HPDE6-E6E7 (cell line): ENCODE data around the gene IGLL5.
"Not testable (repeated sequence)": the region's sequence is repeated elsewhere in the genome, so short reads cannot be mapped to it uniquely, and the experiment has no call there.

Experiments used
- DNase-seq: peaks from one replicate; pipeline ENCODE4 v3.0.0; 2011; ENCODE audit warnings: missing footprints; ENCODE audit errors: extremely low spot score

IGLL5 gene

GRCh38 chr22:22914726-22915669, 27.4 kb downstream of the IGLL5 start:
- DNase-seq: no peak

- no peak for DNase-seq
These were observed 28.0 kb downstream of the IGLL5 start for GRCh38 chr22:22915670-22916035.

- no peak for DNase-seq
These were observed 28.8 kb downstream of the IGLL5 start for GRCh38 chr22:22916215-22916951.

- no peak for DNase-seq
These were observed 29.3 kb downstream of the IGLL5 start for GRCh38 chr22:22916952-22917290.

- no peak for DNase-seq
These were observed 29.8 kb downstream of the IGLL5 start for GRCh38 chr22:22917377-22917776.

- no peak for DNase-seq
These were observed 30.8 kb downstream of the IGLL5 start for GRCh38 chr22:22918297-22918965.

- no peak for DNase-seq
These were observed 31.4 kb downstream of the IGLL5 start for GRCh38 chr22:22919041-22919440.

- no peak for DNase-seq
These were observed 32.6 kb downstream of the IGLL5 start for GRCh38 chr22:22920104-22920654.

GRCh38 chr22:22920910-22921550, 33.4 kb downstream of the IGLL5 start:
- DNase-seq: no peak

GRCh38 chr22:22921575-22921974, 34.0 kb downstream of the IGLL5 start:
- no peak for DNase-seq

GRCh38 chr22:22922092-22922953, 34.7 kb downstream of the IGLL5 start:
- DNase-seq: not testable (repeated sequence)

GRCh38 chr22:22922954-22923319, 35.3 kb downstream of the IGLL5 start:
- DNase-seq: no peak

GRCh38 chr22:22923379-22923778, 35.8 kb downstream of the IGLL5 start:
- no peak for DNase-seq

GRCh38 chr22:22923930-22924329, 36.3 kb downstream of the IGLL5 start:
- no peak for DNase-seq

GRCh38 chr22:22924369-22925145, 36.9 kb downstream of the IGLL5 start:
- DNase-seq: no peak

GRCh38 chr22:22925146-22925804, 37.7 kb downstream of the IGLL5 start:
- no peak for DNase-seq

- DNase-seq: no peak
These were observed 38.3 kb downstream of the IGLL5 start for GRCh38 chr22:22925805-22926369.

- no peak for DNase-seq
These were observed 39.0 kb downstream of the IGLL5 start for GRCh38 chr22:22926370-22927195.
